GM12874 (cell line): ENCODE data around the gene SMOC1.

Experiments
- TF ChIP-seq, protein P1 (sequence below): IDR thresholded peaks from 2 replicates; pipeline ENCODE4 v1.5.1; 2011; ENCODE audit warnings: low read depth, mild to moderate bottlenecking, control low read depth, low read length, moderate library complexity; ENCODE audit not compliant: insufficient read depth

The SMOC1 gene

DNA sequence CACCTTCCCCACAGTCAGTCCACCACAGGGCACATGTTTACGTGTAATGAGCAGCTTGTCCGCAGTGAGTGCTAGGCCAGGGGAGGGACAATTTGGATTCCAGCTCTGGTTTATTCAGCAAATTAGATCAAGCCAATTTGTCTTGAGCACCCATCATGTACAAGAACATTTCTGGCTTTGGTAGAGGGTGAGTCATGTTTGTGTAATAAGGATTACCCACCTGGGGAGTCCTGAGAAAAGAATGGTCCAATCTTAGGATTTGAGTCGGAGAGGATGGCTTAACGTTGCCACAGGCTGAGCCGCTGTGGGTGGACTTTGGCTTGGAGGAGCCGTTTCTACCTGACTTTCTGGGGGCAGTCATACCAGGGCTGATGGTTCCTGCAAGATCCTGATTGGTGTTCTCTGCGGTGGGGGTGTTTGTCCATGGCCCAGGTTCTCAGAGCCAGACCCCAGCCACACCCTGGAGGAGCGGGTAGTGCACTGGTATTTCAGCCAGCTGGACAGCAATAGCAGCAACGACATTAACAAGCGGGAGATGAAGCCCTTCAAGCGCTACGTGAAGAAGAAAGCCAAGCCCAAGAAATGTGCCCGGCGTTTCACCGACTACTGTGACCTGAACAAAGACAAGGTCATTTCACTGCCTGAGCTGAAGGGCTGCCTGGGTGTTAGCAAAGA is 143.7 kb downstream of the SMOC1 start:
- TF ChIP-seq, protein P1, sequence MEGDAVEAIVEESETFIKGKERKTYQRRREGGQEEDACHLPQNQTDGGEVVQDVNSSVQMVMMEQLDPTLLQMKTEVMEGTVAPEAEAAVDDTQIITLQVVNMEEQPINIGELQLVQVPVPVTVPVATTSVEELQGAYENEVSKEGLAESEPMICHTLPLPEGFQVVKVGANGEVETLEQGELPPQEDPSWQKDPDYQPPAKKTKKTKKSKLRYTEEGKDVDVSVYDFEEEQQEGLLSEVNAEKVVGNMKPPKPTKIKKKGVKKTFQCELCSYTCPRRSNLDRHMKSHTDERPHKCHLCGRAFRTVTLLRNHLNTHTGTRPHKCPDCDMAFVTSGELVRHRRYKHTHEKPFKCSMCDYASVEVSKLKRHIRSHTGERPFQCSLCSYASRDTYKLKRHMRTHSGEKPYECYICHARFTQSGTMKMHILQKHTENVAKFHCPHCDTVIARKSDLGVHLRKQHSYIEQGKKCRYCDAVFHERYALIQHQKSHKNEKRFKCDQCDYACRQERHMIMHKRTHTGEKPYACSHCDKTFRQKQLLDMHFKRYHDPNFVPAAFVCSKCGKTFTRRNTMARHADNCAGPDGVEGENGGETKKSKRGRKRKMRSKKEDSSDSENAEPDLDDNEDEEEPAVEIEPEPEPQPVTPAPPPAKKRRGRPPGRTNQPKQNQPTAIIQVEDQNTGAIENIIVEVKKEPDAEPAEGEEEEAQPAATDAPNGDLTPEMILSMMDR = no peak

DNA sequence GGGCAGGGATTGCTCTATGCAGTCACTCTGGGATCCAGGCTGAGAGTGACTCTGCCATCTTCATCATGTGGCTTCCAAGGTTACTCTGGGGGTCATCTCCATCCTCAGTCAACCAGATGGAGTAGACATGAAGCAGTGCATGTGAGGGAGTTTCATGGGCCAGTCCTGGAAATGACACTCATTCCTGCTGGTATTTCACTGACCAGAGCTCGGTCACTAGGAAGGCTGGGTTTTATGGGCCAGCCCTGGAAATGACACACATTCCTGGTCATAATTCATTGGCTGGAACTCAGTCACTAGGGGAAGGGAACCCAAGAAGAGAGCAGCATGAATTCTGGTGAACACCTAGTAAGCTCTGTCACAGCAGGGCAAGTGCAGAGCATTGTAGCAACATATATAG is 144.7 kb downstream of the SMOC1 start:
- TF ChIP-seq, protein P1 = no peak

DNA sequence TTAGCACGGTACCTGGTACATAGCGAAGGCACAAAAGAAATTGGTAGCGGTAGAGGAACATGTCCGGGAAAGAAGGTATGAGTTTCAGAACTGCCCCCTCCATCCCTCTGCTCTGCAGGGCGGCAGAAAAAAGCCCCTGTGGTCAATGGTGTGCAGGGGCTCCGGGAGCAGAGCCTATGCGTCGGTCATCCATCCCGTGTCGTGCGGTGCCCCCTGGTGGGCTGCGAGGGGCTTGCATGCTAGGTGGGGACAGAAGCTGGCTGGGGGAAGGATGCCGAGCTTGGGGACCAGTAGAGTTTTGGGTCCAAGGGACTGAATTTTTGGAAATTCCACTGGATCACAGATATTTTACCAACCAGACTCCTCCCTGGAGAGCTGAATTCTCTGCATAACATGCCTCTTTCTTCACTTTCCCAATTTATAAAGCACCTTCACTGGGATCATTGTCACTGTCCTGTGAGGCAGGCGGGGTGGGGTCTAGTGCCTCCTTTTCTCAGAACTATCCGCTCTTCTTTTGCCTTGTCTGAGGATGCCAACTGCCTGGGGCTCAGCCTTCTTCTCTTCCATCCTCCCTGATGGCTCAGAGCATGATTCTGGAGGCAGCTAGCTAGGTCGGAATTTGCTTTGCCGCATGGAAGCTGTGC is 148.7 kb downstream of the SMOC1 start:
- TF ChIP-seq, protein P1 = peak; percentile 95

DNA sequence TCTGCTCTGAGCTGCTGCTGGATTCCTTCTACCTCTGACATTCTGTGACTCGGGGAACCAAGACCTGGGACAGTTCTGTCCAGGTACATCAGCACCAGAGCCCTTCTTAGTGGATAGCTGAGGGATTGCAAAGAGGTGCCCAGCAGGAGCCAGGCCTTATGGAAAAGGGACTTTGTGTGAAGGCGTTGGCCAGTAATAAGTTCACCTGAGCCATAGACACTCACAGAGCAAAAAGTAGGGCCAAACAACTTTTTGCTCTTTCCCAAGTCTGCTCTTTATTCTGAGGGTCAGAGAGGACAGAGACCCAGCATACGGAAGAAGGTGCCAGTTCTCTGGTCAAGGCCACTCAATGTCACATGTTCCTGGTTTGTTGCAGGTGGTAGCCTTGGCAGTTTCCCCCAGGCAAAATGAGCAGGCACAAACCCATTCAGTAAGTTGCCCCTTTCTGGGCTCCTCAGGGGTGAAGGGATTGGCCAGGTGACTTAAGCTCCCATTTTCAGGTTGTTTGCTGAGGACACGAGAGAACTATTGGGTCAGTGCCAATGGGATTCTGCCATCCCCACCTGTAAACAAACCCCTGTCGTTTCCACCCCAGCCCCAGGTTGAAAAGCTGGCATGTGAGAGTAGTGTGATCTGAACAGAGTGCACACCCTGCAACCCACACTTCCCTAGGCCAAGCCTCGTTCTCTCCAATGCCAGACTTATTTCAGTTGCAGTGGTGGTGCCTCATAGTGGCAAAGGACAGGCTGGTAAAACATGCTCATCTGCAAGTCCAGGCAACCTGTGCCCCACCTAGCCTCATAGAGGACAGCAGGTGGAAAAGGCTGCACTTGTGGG is 150.3 kb downstream of the SMOC1 start:
- TF ChIP-seq, protein P1 = no peak

DNA sequence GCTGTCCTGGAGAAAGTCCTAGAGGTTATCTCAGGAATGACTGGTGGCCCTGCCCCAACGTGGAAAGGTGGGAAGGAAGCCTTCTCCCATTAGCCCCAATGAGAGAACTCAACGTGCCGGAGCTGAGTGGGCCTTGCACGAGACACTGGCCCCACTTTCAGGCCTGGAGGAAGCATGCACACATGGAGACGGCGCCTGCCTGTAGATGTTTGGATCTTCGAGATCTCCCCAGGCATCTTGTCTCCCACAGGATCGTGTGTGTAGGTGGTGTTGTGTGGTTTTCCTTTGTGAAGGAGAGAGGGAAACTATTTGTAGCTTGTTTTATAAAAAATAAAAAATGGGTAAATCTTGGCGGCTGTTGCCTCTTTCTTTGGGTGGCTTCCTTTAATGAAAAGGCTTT is 152.8 kb downstream of the SMOC1 start:
- TF ChIP-seq, protein P1 = no peak

DNA sequence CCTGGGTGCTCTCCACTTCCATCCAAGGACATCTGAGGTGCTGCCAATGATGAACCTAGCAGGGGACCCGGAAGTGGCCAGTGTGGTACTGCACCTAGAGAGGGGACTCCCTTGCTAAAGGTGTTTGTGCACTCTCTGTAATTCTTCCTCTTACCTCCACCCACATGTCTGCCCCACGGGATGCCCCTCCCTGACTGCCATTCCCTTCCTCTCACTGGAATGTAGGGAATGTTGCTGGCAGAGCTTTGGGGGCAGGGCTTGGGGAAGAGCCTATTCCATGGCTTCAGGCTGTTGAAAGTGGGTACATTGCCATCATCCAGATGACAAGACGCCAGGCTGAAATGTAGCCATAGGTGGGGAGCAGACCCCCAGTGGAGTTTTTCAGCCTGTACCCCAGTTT is 153.2 kb downstream of the SMOC1 start:
- TF ChIP-seq, protein P1 = no peak

DNA sequence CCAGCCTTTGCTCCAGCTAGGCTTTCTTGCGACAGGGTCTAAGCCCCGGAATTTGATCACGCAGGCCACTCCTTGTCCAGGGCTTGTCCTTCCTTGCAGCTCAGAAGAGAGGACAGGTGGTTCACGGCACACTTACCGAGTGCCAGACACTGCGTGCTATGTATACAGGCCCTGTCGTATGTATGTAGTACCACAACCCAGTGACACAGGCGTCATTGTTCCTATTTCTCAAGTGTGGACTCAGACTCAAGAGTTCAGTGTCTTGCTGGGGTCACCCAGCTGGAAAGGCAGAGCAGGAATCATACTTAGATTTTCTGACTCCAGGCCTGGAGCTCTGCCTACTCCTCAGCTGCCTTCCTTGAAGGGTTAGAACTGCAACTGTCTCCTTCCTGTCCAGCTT is 153.9 kb downstream of the SMOC1 start:
- TF ChIP-seq, protein P1 = no peak
